ENCODE data around the gene COMTD1. TPM values are rescaled to one million over a fixed set of nuclear protein-coding genes. Genes with fewer than 3 reads are reported as not detected.
A peak's percentile ranks its signal among the peaks of the same experiment; 100 is the strongest.
"Not testable (repeated sequence)": the region's sequence is repeated elsewhere in the genome, so short reads cannot be mapped to it uniquely, and the experiment has no call there.

COMTD1 gene
- total RNA-seq, 2 experiments from 2014 or later: 33.2 to 34.8 TPM

DNA sequence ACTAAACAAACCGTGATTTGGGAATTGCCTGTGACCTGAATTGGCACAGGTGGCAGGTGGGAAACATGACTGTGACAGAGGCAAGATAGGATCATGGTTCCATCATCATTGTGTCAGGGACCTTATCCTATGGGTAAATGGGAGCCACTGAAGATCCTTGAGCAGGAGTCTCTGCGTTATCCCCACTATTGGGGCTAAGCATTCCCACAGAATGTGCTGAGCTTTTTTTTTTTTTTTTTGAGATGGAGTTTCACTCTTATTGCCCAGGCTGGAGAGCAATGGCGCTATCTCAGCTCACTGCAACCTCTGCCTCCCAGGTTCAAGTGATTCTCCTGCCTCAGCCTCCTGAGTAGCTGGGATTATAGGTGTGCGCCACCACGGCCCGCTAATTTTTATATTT, 35.8 kb downstream of the COMTD1 start:
- H3K9me3 Mint-ChIP-seq; H3K27me3 Mint-ChIP-seq (ENCODE audit: low read depth); H3K36me3 Mint-ChIP-seq (ENCODE audit: low read depth); intact Hi-C loops (cut with micrococcal nuclease); H3K4me1 Mint-ChIP-seq (ENCODE audit: low read depth); DNase-seq; H3K27ac Mint-ChIP-seq; H3K4me3 Mint-ChIP-seq: not testable (repeated sequence)
- CTCF ChIA-PET: interaction anchor here (0.6 to 0.8 kb wide), 3 partner anchors 29 to 1052 kb away, joined by 3 to 4 read pairs (median 3); no protein-coding TSS in a partner anchor

DNA sequence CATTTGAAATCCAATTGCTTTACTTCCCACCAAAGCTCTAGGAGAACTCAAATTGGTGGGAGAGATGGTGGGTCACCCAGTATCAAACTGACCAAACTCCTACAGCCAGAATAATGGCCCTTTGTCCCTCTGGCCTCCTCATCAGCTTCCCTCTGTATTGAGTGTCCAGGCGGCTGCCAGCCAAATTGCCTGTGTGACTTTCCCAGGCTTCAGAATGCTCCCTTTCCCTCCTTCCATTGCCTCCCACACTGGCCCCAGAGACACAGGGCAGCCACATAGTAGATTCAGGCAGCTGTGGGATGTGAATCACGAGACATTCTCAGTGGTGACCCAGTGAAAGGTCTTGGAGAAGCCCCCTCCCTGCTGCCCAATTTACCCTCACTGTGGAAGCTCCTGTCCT, 37.9 kb downstream of the COMTD1 start:
- Mint-ChIP-seq H3K27me3 (ENCODE audit: low read depth) (no peaks in the 10 kb centered on the region), H3K36me3 (ENCODE audit: low read depth) (no peaks in the 10 kb centered on the region), H3K27ac (no peak overlapping the region), H3K4me3 (no peak overlapping the region), H3K4me1 (ENCODE audit: low read depth) (no peaks in the 10 kb centered on the region), H3K9me3 (no peaks in the 10 kb centered on the region)
- DNase-seq: no peak
- CTCF ChIA-PET: interaction anchor here (1.6 to 3.0 kb wide), 2 partner anchors 11 to 38 kb away, joined by 5 to 25 read pairs; partner anchors contain the start of gene COMTD1
- intact Hi-C loops (cut with micrococcal nuclease): no loop called here

DNA sequence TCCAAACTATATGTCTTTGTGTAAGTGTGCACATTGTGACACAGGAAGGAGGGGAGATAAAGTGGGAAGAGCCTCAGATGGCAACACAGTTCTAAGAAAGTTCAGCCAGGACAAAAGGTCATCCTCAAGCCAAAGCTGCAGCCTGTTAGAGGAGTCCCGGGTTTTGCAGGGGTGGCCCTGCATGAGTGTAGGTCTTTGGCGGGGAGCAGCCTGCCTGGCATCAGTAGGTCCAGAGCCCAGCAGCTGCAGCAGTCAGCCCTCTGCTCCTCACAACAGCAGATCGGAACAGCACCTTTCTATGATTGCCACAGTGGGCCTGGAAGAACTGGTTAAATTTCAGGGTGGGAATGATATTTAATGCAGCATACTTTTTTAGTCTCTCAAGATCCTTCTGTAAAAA, 38.7 kb downstream of the COMTD1 start:
- Mint-ChIP-seq H3K9me3 (no peaks in the 10 kb centered on the region), H3K36me3 (ENCODE audit: low read depth) (no peaks in the 10 kb centered on the region), H3K27ac (no peak overlapping the region), H3K4me1 (ENCODE audit: low read depth) (no peaks in the 10 kb centered on the region), H3K27me3 (ENCODE audit: low read depth) (no peaks in the 10 kb centered on the region), H3K4me3 (no peak overlapping the region)
- intact Hi-C loops (cut with micrococcal nuclease): no loop called here
- CTCF ChIA-PET: interaction anchor here (1.6 to 3.0 kb wide), 2 partner anchors 10 to 39 kb away, joined by 5 to 25 read pairs; partner anchors contain the start of gene COMTD1
- no peak for DNase-seq

DNA sequence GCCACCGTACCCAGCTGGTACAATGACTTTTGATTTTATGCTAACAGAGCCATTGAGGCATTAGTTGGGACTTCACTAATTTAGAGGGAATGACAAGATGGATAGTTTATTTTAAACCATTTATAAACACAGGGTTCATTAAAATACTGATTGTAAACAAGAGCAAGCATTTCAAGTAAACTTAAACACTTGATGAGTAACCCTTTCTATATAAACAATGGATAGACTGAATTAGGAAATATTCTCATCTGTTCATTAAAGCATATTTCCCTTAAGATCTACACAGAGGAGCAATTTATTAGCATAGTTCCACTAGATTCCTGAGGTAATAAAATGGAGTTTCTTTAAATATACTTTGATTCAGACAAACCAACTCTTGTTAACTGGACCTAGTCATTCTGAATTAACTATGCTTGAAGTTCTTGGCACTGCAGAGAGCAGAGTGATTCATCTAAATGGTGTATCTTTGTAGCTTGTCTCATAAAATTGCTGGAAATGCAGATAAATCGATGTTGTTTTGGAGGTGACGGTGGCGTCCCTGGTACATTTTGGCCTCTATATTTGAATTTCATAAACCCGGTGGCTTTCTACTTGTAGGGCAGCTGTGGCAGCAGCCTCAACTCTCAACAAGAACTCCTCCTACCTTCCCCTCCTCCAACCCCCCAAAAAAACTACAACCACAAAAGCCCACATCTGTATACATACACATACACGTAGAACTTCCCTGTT, 40.6 kb downstream of the COMTD1 start:
- Mint-ChIP-seq H3K9me3 (no peaks in the 10 kb centered on the region), H3K4me3 (no peak overlapping the region), H3K27me3 (ENCODE audit: low read depth) (no peaks in the 10 kb centered on the region), H3K36me3 (ENCODE audit: low read depth) (no peaks in the 10 kb centered on the region), H3K4me1 (ENCODE audit: low read depth) (no peaks in the 10 kb centered on the region), H3K27ac (no peak overlapping the region)
- DNase-seq: no peak
- CTCF ChIA-PET: interaction anchor here (0.7 to 3.0 kb wide), 5 partner anchors 8 to 1072 kb away, joined by 3 to 25 read pairs (median 3); no protein-coding TSS in a partner anchor
- intact Hi-C loops (cut with micrococcal nuclease): no loop called here

DNA sequence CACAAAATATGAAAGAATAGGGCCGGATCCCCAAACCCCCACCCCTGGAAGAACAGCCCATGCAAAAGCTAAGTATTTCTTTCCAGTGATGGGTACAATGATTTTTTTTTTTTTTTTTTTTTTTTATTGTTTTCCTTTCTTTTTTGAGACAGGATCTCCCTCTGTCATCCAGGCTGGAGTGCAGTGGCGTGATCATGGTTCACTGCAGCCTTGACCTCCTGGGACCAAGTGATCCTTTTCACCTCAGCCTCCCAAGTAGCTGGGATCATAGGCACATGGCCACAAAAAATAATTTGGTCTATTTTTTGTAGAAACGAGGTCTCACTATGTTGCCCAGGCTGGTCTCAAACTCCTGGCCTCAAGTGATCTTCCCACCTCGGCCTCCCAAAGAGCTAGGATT, 41.1 kb downstream of the COMTD1 start:
- H3K27ac Mint-ChIP-seq; H3K36me3 Mint-ChIP-seq (ENCODE audit: low read depth); H3K9me3 Mint-ChIP-seq; H3K4me3 Mint-ChIP-seq; H3K4me1 Mint-ChIP-seq (ENCODE audit: low read depth); intact Hi-C loops (cut with micrococcal nuclease); DNase-seq; H3K27me3 Mint-ChIP-seq (ENCODE audit: low read depth): not testable (repeated sequence)
- CTCF ChIA-PET: interaction anchor here (0.6 to 1.0 kb wide), 5 partner anchors 8 to 1072 kb away, joined by 3 to 4 read pairs (median 3); no protein-coding TSS in a partner anchor

DNA sequence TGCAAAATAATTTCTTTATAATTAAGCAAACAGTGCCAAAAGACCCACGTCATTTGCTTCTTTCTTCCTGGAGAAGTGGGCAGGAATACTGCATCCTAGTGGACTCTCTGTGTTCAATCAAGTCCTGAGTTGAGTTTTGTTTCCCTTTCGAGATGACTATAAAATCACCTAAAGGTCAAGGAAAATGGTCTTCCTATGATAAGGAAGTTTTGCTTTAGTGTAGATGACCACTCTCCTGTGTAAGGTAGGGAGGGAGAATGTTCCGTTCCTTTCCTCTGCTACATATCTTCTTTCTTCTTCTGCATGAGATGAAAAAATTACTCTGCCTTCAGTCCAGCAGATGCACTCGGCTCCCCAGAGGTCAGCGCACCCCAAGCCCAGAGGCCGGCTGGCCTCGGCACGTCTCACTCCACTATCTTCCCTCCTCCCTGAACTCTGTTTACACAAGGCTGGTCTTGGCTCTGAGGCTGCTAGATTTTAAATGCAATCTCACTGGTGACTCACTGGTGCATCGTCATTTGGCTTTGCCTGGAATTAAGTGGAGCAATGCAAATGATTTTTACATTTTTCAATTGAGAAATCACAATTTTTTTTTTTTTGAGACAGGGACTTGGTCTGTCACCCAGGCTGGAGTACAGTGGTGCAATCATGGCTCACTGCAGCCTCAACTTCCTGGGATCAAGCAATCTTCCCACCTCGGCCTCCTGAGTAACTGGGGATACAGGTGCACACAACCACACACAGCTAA, 43.8 kb downstream of the COMTD1 start:
- no peak overlapping the region for H3K4me3 Mint-ChIP-seq
- DNase-seq: no peak
- CTCF ChIA-PET: interaction anchor here (0.8 to 1.0 kb wide), 2 partner anchors 18 to 39 kb away, joined by 3 to 5 read pairs; partner anchors contain the start of gene VDAC2
- H3K36me3 Mint-ChIP-seq (ENCODE audit: low read depth): no peaks in the 10 kb centered on the region
- no peaks in the 10 kb centered on the region for H3K9me3 Mint-ChIP-seq
- intact Hi-C loops (cut with micrococcal nuclease): no loop called here
- H3K27me3 Mint-ChIP-seq (ENCODE audit: low read depth): no peaks in the 10 kb centered on the region
- H3K27ac Mint-ChIP-seq: no peak overlapping the region
- H3K4me1 Mint-ChIP-seq (ENCODE audit: low read depth): peaks cover 8% of the 10 kb centered on the region

DNA sequence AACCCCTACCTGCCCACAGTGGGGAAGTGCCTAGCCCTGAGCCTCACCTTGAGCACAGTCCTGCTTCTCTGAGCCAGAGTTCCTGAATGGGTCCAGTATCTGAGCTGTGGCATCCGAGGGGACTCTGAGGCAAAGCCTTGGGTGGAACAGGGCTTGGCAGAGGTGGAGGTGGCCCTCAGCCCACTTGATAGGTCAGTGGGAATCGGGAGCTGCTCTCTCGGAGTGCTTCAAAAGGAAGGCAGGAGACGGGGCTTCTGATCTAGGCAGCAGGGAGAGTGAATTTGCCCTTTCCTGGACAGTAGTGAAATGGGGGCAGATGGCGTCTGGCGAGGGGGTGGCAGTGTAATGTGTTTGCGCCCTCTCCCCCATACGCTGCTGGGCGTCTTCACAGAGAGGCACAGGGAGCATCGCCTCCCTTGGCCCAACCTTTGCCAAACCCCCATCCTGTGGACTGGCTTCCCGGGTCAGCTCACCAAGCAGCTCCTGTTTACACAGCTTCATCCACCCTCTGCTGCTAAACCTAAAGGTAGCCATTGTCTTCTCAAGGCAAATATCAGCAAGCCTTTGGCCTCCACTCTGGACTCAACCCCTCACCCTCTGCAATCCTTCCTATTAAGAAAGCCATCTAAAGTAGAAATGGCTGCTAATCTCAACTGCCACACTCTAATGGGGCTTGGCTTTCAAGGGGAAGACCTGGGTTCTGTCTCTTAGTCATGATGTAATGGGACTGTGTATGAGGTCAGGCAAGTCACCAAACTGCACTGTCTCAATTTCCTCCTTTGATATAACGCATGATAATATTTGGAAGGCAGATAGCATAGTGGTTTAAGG, 46.3 kb downstream of the COMTD1 start:
- no peak overlapping the region for H3K27ac Mint-ChIP-seq
- H3K4me3 Mint-ChIP-seq: no peak overlapping the region
- no peaks in the 10 kb centered on the region for H3K27me3 Mint-ChIP-seq (ENCODE audit: low read depth)
- intact Hi-C loops (cut with micrococcal nuclease): no loop called here
- no peaks in the 10 kb centered on the region for H3K36me3 Mint-ChIP-seq (ENCODE audit: low read depth)
- DNase-seq: no peak
- peaks cover 8% of the 10 kb centered on the region for H3K4me1 Mint-ChIP-seq (ENCODE audit: low read depth)
- no peaks in the 10 kb centered on the region for H3K9me3 Mint-ChIP-seq
- CTCF ChIA-PET: interaction anchor here (0.5 to 4.0 kb wide), 4 partner anchors 22 to 46 kb away, joined by 4 to 42 read pairs (median 8); partner anchors contain the start of genes COMTD1 and VDAC2

DNA sequence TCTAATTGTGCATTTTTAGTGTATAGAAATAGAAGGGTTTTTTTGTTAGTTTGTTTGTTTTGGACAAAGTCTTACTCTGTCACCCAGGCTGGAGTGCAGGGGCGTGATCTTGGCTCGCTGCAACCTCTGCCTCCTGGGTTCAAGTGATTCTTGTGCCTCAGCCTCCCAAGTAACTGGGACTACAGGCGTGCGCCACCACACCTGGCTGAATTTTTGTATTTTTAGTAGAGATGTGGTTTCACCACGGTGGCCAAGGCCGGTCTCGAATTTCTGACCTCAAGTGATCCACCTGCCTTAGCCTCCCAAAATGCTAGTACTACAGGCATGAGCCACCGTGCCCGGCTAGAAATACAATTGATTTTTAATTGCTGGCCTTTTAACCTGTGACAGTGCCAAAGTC, 47.2 kb downstream of the COMTD1 start:
- not testable (repeated sequence) for DNase-seq; H3K4me1 Mint-ChIP-seq (ENCODE audit: low read depth); H3K9me3 Mint-ChIP-seq; H3K4me3 Mint-ChIP-seq; H3K36me3 Mint-ChIP-seq (ENCODE audit: low read depth); H3K27me3 Mint-ChIP-seq (ENCODE audit: low read depth); H3K27ac Mint-ChIP-seq
- intact Hi-C loops (cut with micrococcal nuclease): loop anchor here (1.0 kb wide), 3 partner anchors 22 to 48 kb away; partner anchors contain the start of gene VDAC2
- CTCF ChIA-PET: interaction anchor here (0.6 to 4.0 kb wide), 15 partner anchors 9 to 998 kb away, joined by 3 to 42 read pairs (median 5); partner anchors contain the start of genes COMTD1 and VDAC2

DNA sequence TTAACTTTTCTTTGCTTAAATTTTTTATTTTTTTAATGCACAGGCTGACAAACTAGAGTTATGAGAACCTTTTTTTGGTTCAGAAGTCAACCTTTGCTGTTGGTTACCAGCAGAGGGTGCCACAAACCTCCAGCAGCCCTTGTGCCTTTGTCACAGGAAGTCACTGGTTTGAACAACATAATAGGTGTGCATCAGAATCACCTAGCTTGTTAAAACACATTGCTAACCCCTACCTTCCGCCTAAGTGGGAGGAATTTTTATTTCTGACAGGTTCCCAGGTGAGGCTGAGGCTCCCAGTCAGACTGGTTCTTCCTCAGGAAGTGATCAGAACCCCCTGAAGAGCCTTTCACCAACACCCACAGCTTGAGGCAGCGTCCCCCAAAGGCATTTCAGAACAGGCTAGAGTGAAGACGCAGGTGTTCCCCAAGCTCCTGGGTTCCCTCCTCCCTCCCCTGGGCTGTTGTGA, 47.8 kb downstream of the COMTD1 start:
- Mint-ChIP-seq H3K27me3 (ENCODE audit: low read depth) (no peaks in the 10 kb centered on the region), H3K9me3 (no peaks in the 10 kb centered on the region), H3K4me3 (no peak overlapping the region), H3K4me1 (ENCODE audit: low read depth) (peaks cover 8% of the 10 kb centered on the region), H3K27ac (no peak overlapping the region), H3K36me3 (ENCODE audit: low read depth) (no peaks in the 10 kb centered on the region)
- CTCF ChIA-PET: interaction anchor here (0.6 to 4.0 kb wide), 15 partner anchors 9 to 998 kb away, joined by 3 to 42 read pairs (median 5); partner anchors contain the start of genes COMTD1 and VDAC2
- intact Hi-C loops (cut with micrococcal nuclease): loop anchor here (1.0 kb wide), 3 partner anchors 22 to 48 kb away; partner anchors contain the start of gene VDAC2
- peak; percentile 82 for DNase-seq

DNA sequence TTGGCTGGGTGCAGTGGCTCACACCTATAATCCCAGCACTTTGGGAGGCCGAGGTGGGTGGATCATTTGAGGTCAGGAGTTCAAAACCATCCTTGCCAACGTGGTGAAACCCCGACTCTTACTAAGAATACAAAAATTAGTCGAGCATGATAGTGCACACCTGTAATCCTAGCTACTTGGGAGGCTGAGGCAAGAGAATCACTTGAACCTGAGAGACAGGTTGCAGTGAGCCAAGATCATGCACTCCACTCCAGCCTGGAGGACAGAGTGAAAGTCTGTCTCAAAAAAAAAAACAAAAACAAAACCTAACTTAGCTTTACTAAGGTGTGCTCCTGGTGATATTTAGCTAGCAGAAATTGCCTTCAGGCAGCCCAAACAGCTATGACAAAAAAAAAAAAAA, 49.4 kb downstream of the COMTD1 start:
- Mint-ChIP-seq H3K27ac (no peak overlapping the region), H3K4me3 (no peak overlapping the region), H3K36me3 (ENCODE audit: low read depth) (peaks cover 1% of the 10 kb centered on the region), H3K27me3 (ENCODE audit: low read depth) (no peaks in the 10 kb centered on the region), H3K4me1 (ENCODE audit: low read depth) (peaks cover 11% of the 10 kb centered on the region), H3K9me3 (no peaks in the 10 kb centered on the region)
- CTCF ChIA-PET: interaction anchor here (0.7 to 4.0 kb wide), 5 partner anchors 9 to 50 kb away, joined by 3 to 42 read pairs (median 25); partner anchors contain the start of gene COMTD1
- DNase-seq: no peak
- intact Hi-C loops (cut with micrococcal nuclease): no loop called here

Measured in activated naive CD4-positive, alpha-beta T cell treated with anti-CD3 and anti-CD28 coated beads for 36 hours (primary cell).